Natural killer cell (primary cell): ENCODE results near the gene ZNF41. TPM values are rescaled to one million over a fixed set of nuclear protein-coding genes. Genes with fewer than 3 reads are reported as not detected.
A peak's percentile ranks its signal among the peaks of the same experiment; 100 is the strongest.

ENCODE experiments used
- ATAC-seq, 3 donors: fragments of 150-1000 bp in 2 of 3; fragments of 200-7000 bp in 1 of 3; cut with Tn5 transposase; 1 replicate in 1 of 3; 2 replicates in 2 of 3; pipeline ENCODE4 v1.10.0; 2021; ENCODE audit warnings: mild to moderate bottlenecking in 2 of 3, moderate library complexity in 2 of 3
- DNase-seq, 2 donors: peaks; one replicate each; pipeline versions ENCODE4 v3.0.0 to v3.0.0-alpha.2; 2013 to 2021; ENCODE audit warnings: mixed read lengths in 1 of 2
- H3K27ac ChIP-seq: one replicate; pipeline ENCODE4 v1.5.1; 2013; ENCODE audit warnings: mild to moderate bottlenecking, low read length
- H3K27me3 ChIP-seq: one replicate; pipeline ENCODE4 v1.6.1; 2013; ENCODE audit warnings: low read length; ENCODE audit not compliant: control insufficient read depth, insufficient read depth
- H3K36me3 ChIP-seq: one replicate; pipeline ENCODE4 v1.6.1; 2013; ENCODE audit warnings: low read length; ENCODE audit not compliant: control insufficient read depth, insufficient read depth
- H3K4me1 ChIP-seq: one replicate; pipeline ENCODE4 v1.6.1; 2013; ENCODE audit warnings: low read length; ENCODE audit not compliant: control insufficient read depth, insufficient read depth
- H3K4me3 ChIP-seq: one replicate; pipeline ENCODE4 v1.5.1; 2013; ENCODE audit warnings: low read length
- H3K9me3 ChIP-seq: one replicate; pipeline ENCODE4 v1.6.1; 2013; ENCODE audit warnings: low read length; ENCODE audit not compliant: control insufficient read depth, insufficient read depth
- H3K27ac Mint-ChIP-seq, 2 donors: one replicate each; pipeline ENCODE4 v1.8.0; 2022; ENCODE audit warnings: mild to moderate bottlenecking in 2 of 2, mixed read lengths in 2 of 2, moderate library complexity in 1 of 2
- H3K27me3 Mint-ChIP-seq, 2 donors: one replicate each; pipeline ENCODE4 v1.8.0; 2022; ENCODE audit warnings: low read depth in 2 of 2, mixed read lengths in 2 of 2
- H3K36me3 Mint-ChIP-seq: one replicate; pipeline ENCODE4 v1.8.0; 2022; ENCODE audit warnings: mixed read lengths
- H3K4me1 Mint-ChIP-seq, 2 donors: one replicate each; pipeline ENCODE4 v1.8.0; 2022; ENCODE audit warnings: mixed read lengths in 2 of 2
- H3K4me3 Mint-ChIP-seq: one replicate; pipeline ENCODE4 v1.8.0; 2022; ENCODE audit warnings: mild to moderate bottlenecking, moderate library complexity, mixed read lengths
- H3K9me3 Mint-ChIP-seq, 2 donors: one replicate each; pipeline ENCODE4 v1.8.0; 2022; ENCODE audit warnings: mixed read lengths in 2 of 2
- CTCF ChIP-seq: fragments of 200-600 bp; IDR thresholded peaks from one replicate; pipeline ENCODE4 v1.8.0; 2022; ENCODE audit warnings: antibody characterized with exemption
- WGBS: methylation state at CpG from one replicate; pipeline ENCODE4 v1.1.7; 2013; ENCODE audit warnings: missing lambda C conversion rate; ENCODE audit not compliant: insufficient coverage; 5-methylcytosine and 5-hydroxymethylcytosine counted together
- intact Hi-C: fragments of 100-400 bp; cut with micrococcal nuclease; formaldehyde crosslinking; loops from one replicate; pipeline ENCODE4 v1.14.2; 2022
- total RNA-seq, 4 donors: library from RNA; stranded (reverse); fragments of 120-200 nt in 1 of 4; gene quantifications; one replicate each; pipeline versions ENCODE4 v1.2.3 to v1.2.4, GENCODE V29; 2013 to 2022

Gene ZNF41
- total RNA-seq, 3 donors from 2014 or later (not counting 1 experiment from before 2014, with no cell fraction given), result 7.9 to 11.8 (median 10.0) TPM

GRCh38 chrX:47523713-47524166, 40.7 kb upstream of the ZNF41 start:
- no peaks in the 10 kb centered on the region for H3K9me3 Mint-ChIP-seq
- no peak for DNase-seq
- 4% methylated on average over 34 of the region's 34 CpGs for WGBS
- Histone ChIP-seq H3K27me3 (no peaks in the 10 kb centered on the region), H3K36me3 (no peaks in the 10 kb centered on the region), H3K9me3 (no peaks in the 10 kb centered on the region), H3K27ac (no peak overlapping the region), H3K4me1 (peaks cover 9% of the 10 kb centered on the region), H3K4me3 (peak overlapping the region; percentile 50)
- H3K36me3 Mint-ChIP-seq, result no peaks in the 10 kb centered on the region
- H3K27ac Mint-ChIP-seq, result peak overlapping the region in 1 of 2 donors; percentile 51
- no peak for TF ChIP-seq CTCF
- H3K4me1 Mint-ChIP-seq, result no peaks in the 10 kb centered on the region
- peak overlapping the region; percentile 74 for H3K4me3 Mint-ChIP-seq
- peak in 2 of 3 donors; percentile 32 to 39 for ATAC-seq
- intact Hi-C loops, result loop anchor here (1.0 to 10.0 kb wide), 2 partner anchors 139 to 330 kb away; partner anchors contain the start of gene UBA1
- H3K27me3 Mint-ChIP-seq, result no peaks in the 10 kb centered on the region

GRCh38 chrX:47523297-47523696, 40.3 kb upstream of the ZNF41 start:
- Mint-ChIP-seq H3K36me3 (no peaks in the 10 kb centered on the region), H3K4me3 (peak overlapping the region; percentile 74), H3K9me3 (no peaks in the 10 kb centered on the region), H3K4me1 (no peaks in the 10 kb centered on the region), H3K27me3 (no peaks in the 10 kb centered on the region), H3K27ac (peak overlapping the region in 1 of 2 donors; percentile 51)
- Histone ChIP-seq H3K4me1 (peaks cover 9% of the 10 kb centered on the region), H3K9me3 (no peaks in the 10 kb centered on the region), H3K27ac (no peak overlapping the region), H3K4me3 (peak overlapping the region; percentile 50), H3K27me3 (no peaks in the 10 kb centered on the region), H3K36me3 (no peaks in the 10 kb centered on the region)
- 0% methylated on average over 29 of the region's 33 CpGs for WGBS
- TF ChIP-seq CTCF, result peak; percentile 74
- intact Hi-C loops, result loop anchor here (1.0 to 10.0 kb wide), 2 partner anchors 138 to 330 kb away; partner anchors contain the start of gene UBA1
- ATAC-seq, result peak; percentile 96 to 99 (median 98)
- DNase-seq, result peak; percentile 76 to 85

GRCh38 chrX:47518144-47518543, 35.1 kb upstream of the ZNF41 start:
- Mint-ChIP-seq H3K4me3 (no peak overlapping the region), H3K9me3 (no peaks in the 10 kb centered on the region), H3K27me3 (peaks cover 0 to 7% of the 10 kb centered on the region in 2 donors), H3K4me1 (peaks cover 12 to 13% of the 10 kb centered on the region in 2 donors), H3K36me3 (no peaks in the 10 kb centered on the region), H3K27ac (no peak overlapping the region)
- H3K27ac ChIP-seq, result no peak overlapping the region
- H3K36me3 ChIP-seq, result no peaks in the 10 kb centered on the region
- no peaks in the 10 kb centered on the region for H3K9me3 ChIP-seq
- no peak for DNase-seq
- intact Hi-C loops, result no loop called here
- peaks cover 12% of the 10 kb centered on the region for H3K4me1 ChIP-seq
- H3K4me3 ChIP-seq, result no peak overlapping the region
- ATAC-seq, result no peak
- no peaks in the 10 kb centered on the region for H3K27me3 ChIP-seq
- TF ChIP-seq CTCF, result no peak
- no CpG with 5 or more reads among the region's 3 CpGs for WGBS
